SK-N-SH (cell line): ENCODE data around the gene PLA2G5. TPM values are rescaled to one million over a fixed set of nuclear protein-coding genes. Genes with fewer than 3 reads are reported as not detected.

Experiments
- CTCF ChIA-PET: fragments of 300-600, 350-600 bp; formaldehyde crosslinking; extraction: SDS; loops from one replicate; lab custom pipeline; 2021; lab: Yijun Ruan, JAX
- POLR2A ChIA-PET: fragments of 350-600 bp; sonication (Branson Sonifier 250); formaldehyde crosslinking; extraction: SDS; loops from one replicate; lab custom pipeline; 2020; ENCODE audit warnings: antibody characterized with exemption, inconsistent platforms; lab: Yijun Ruan, JAX
- DNase-seq: peaks from one replicate; pipeline ENCODE4 v3.0.0; 2012
- H2AFZ ChIP-seq: fragments of 200-600 bp; sonication (generic); 2 replicates; pipeline ENCODE4 v1.8.1; 2016; ENCODE audit warnings: antibody characterized with exemption, mild to moderate bottlenecking, low read depth
- H3F3A ChIP-seq: fragments of 200-600 bp; sonication (generic); replicated peaks from 2 replicates; pipeline ENCODE3; 2016; ENCODE audit warnings: antibody characterized with exemption, mild to moderate bottlenecking; ENCODE audit not compliant: insufficient read depth
- H3K27ac ChIP-seq, 2 experiments: fragments of 200-500 bp in 1 of 2; fragments of 200-600 bp in 1 of 2; sonication (Bioruptor generic) in 1 of 2; sonication (generic), shearing (Covaris generic) in 1 of 2; 2 replicates each; pipeline versions ENCODE4 v1.5.1 to v1.6.1; 2014 to 2016; ENCODE audit warnings: low read depth in 2 of 2, inconsistent platforms in 1 of 2, low read length in 1 of 2, mild to moderate bottlenecking in 1 of 2, mixed read lengths in 1 of 2
- H3K27me3 ChIP-seq: fragments of 200-600 bp; sonication (generic), shearing (Covaris generic); 2 replicates; pipeline ENCODE4 v1.6.1; 2016; ENCODE audit warnings: mixed run types; ENCODE audit not compliant: insufficient read depth
- H3K36me3 ChIP-seq, 2 experiments: fragments of 200-500 bp in 1 of 2; fragments of 200-600 bp in 1 of 2; sonication (Bioruptor generic) in 1 of 2; sonication (generic) in 1 of 2; replicated peaks in 1 of 2; 2 replicates each; pipeline versions ENCODE3 to v1.5.1; 2014 to 2016; ENCODE audit warnings: low read length in 1 of 2, mild to moderate bottlenecking in 1 of 2; ENCODE audit not compliant: insufficient read depth in 2 of 2, control insufficient read depth in 1 of 2
- H3K4me1 ChIP-seq, 2 experiments: fragments of 200-500 bp in 1 of 2; fragments of 200-600 bp in 1 of 2; sonication (Bioruptor generic) in 1 of 2; sonication (generic), shearing (Covaris generic) in 1 of 2; 2 replicates each; pipeline versions ENCODE4 v1.5.1 to v1.6.1; 2014 to 2016; ENCODE audit warnings: low read depth in 1 of 2, low read length in 1 of 2, mixed run types in 1 of 2; ENCODE audit not compliant: insufficient read depth in 2 of 2, control insufficient read depth in 1 of 2
- H3K4me2 ChIP-seq: fragments of 200-600 bp; sonication (generic), shearing (Covaris generic); 2 replicates; pipeline ENCODE4 v1.6.1; 2017; ENCODE audit warnings: mixed run types
- H3K4me3 ChIP-seq, 2 experiments: fragments of 200-500 bp in 1 of 2; fragments of 200-600 bp in 1 of 2; sonication (Bioruptor generic) in 1 of 2; sonication (generic), shearing (Covaris generic) in 1 of 2; 2 replicates each; pipeline versions ENCODE4 v1.5.1 to v1.8.1; 2014 to 2016; ENCODE audit warnings: low read depth in 2 of 2, inconsistent platforms in 1 of 2, low read length in 1 of 2, mild to moderate bottlenecking in 1 of 2, mixed read lengths in 1 of 2, moderate library complexity in 1 of 2
- H3K79me2 ChIP-seq: fragments of 200-600 bp; sonication (generic); 2 replicates; pipeline ENCODE4 v1.8.1; 2017; ENCODE audit warnings: mild to moderate bottlenecking; ENCODE audit not compliant: insufficient read depth
- H3K9ac ChIP-seq: fragments of 200-600 bp; sonication (generic); 2 replicates; pipeline ENCODE4 v1.6.1; 2017; ENCODE audit warnings: mixed run types
- H3K9me2 ChIP-seq: fragments of 200-600 bp; sonication (generic); 2 replicates; pipeline ENCODE4 v1.6.1; 2017; ENCODE audit warnings: mixed run types
- H3K9me3 ChIP-seq: fragments of 200-600 bp; sonication (generic); 2 replicates; pipeline ENCODE4 v1.6.1; 2017; ENCODE audit warnings: mixed run types, mild to moderate bottlenecking, moderate library complexity
- H4K20me1 ChIP-seq: fragments of 200-600 bp; sonication (generic); 2 replicates; pipeline ENCODE4 v1.6.1; 2017; ENCODE audit warnings: mild to moderate bottlenecking, mixed run types; ENCODE audit not compliant: insufficient read depth
- CTCF ChIP-seq: fragments of 200-600 bp; sonication (generic); IDR thresholded peaks from 2 replicates; pipeline ENCODE4 v1.6.1; 2017; ENCODE audit warnings: antibody characterized with exemption, mild to moderate bottlenecking, moderate library complexity
- ELF1 ChIP-seq: IDR thresholded peaks from 2 replicates; pipeline ENCODE4 v1.4.0; 2012
- EZH2phosphoT487 ChIP-seq: fragments of 200-600 bp; sonication (generic); IDR thresholded peaks from 2 replicates; pipeline ENCODE4 v1.6.1; 2017; ENCODE audit warnings: low read depth, mixed run types, mild to moderate bottlenecking, antibody characterized with exemption, moderate library complexity, borderline replicate concordance
- GATA2 ChIP-seq: sonication (generic); formaldehyde crosslinking; IDR thresholded peaks from 2 replicates; pipeline ENCODE4 v1.5.0; 2020; ENCODE audit warnings: mild to moderate bottlenecking, missing genetic modification reagents
- PBX3 ChIP-seq: IDR thresholded peaks from 2 replicates; pipeline ENCODE4; 2012
- SIN3A ChIP-seq: IDR thresholded peaks from 2 replicates; pipeline ENCODE4 v1.6.1; 2012; ENCODE audit warnings: low read depth, mild to moderate bottlenecking, low read length, moderate library complexity, borderline replicate concordance
- SMC3 ChIP-seq: IDR thresholded peaks from 2 replicates; pipeline ENCODE4 v1.6.1; 2012; ENCODE audit warnings: low read depth, low read length, improper control_type of control experiment
- TCF12 ChIP-seq: IDR thresholded peaks from 2 replicates; pipeline ENCODE4 v1.4.0; 2012
- TEAD4 ChIP-seq: IDR thresholded peaks from 2 replicates; pipeline ENCODE4 v1.4.0; 2012; ENCODE audit warnings: mild to moderate bottlenecking, borderline replicate concordance; ENCODE audit not compliant: insufficient read depth
- WGBS: methylation state at CpG from one replicate; pipeline ENCODE4 v1.1.6; 2017; ENCODE audit warnings: low lambda C conversion rate; 5-methylcytosine and 5-hydroxymethylcytosine counted together
- polyA plus RNA-seq, 3 experiments: library from polyadenylated mRNA; depleted of rRNA; stranded (reverse); fragments of >200 nt; gene quantifications; 2 replicates each; pipeline ENCODE4 v1.2.3, GENCODE V29; 2012

PLA2G5 gene
- polyA plus RNA-seq, 1 of the 3 experiments (the other 2 are of a cell fraction), result not detected

- no peaks in the 10 kb centered on the region for H3K36me3 ChIP-seq
- peaks cover 27% of the 10 kb centered on the region; the same call in 1 of the 2 replicates for H3K27me3 ChIP-seq
- no peaks in the 10 kb centered on the region for H3K9me2 ChIP-seq
- CTCF ChIA-PET, result interaction anchor here (0.9 to 1.5 kb wide), 3 partner anchors 58 to 400 kb away, joined by 3 to 7 read pairs (median 3); no protein-coding TSS in a partner anchor
- no peaks in the 10 kb centered on the region for H3K4me1 ChIP-seq
- H3K27ac ChIP-seq, result no peak overlapping the region
- no peak overlapping the region for H3K4me3 ChIP-seq
- POLR2A ChIA-PET, result no interaction called here
- WGBS, result 23% methylated on average over 5 of the region's 5 CpGs
- no peaks in the 10 kb centered on the region for H3F3A ChIP-seq
- no peaks in the 10 kb centered on the region for H3K9me3 ChIP-seq
- DNase-seq, result no peak
- no peak overlapping the region for H2AFZ ChIP-seq
- TF ChIP-seq CTCF (no peak), GATA2 (no peak), TEAD4 (no peak), SMC3 (no peak), EZH2phosphoT487 (no peak), SIN3A (no peak)
- no peak overlapping the region for H3K9ac ChIP-seq
- H3K79me2 ChIP-seq, result no peaks in the 10 kb centered on the region
- H4K20me1 ChIP-seq, result no peaks in the 10 kb centered on the region
- H3K4me2 ChIP-seq, result no peak overlapping the region
Observed at GRCh38 chr1:20093940-20094391, 24.0 kb downstream of the PLA2G5 start.

- CTCF ChIA-PET, result interaction anchor here (0.6 to 1.5 kb wide), 3 partner anchors 56 to 489 kb away, joined by 3 to 7 read pairs (median 4); no protein-coding TSS in a partner anchor
- 0% methylated on average over 5 of the region's 5 CpGs for WGBS
- TF ChIP-seq PBX3 (no peak), ELF1 (no peak), TCF12 (no peak)
Observed at GRCh38 chr1:20095564-20096434, 25.8 kb downstream of the PLA2G5 start.

More at GRCh38 chr1:20095564-20096434, 25.8 kb downstream of the PLA2G5 start:
- Histone ChIP-seq H3K36me3 (no peaks in the 10 kb centered on the region), H3F3A (no peaks in the 10 kb centered on the region), H3K4me1 (no peaks in the 10 kb centered on the region), H3K9me3 (no peaks in the 10 kb centered on the region), H2AFZ (no peak overlapping the region), H3K79me2 (no peaks in the 10 kb centered on the region), H4K20me1 (no peaks in the 10 kb centered on the region), H3K27me3 (peaks cover 35% of the 10 kb centered on the region; the same call in 1 of the 2 replicates), H3K27ac (no peak overlapping the region), H3K4me3 (no peak overlapping the region), H3K4me2 (no peak overlapping the region), H3K9ac (no peak overlapping the region), H3K9me2 (no peaks in the 10 kb centered on the region)
- POLR2A ChIA-PET, result no interaction called here
- no peak for DNase-seq
